ENCODE measurements around the gene KLRC1.
"Not testable (repeated sequence)": the region's sequence is repeated elsewhere in the genome, so short reads cannot be mapped to it uniquely, and the experiment has no call there.

- TF ChIP-seq CSDC2 (CRISPR knock-in tag; IDR thresholded peaks at IDR 0.05); PATZ1 (CRISPR knock-in tag; IDR thresholded peaks at IDR 0.05; ENCODE audit: borderline replicate concordance); ESRRG (CRISPR knock-in tag; IDR thresholded peaks at IDR 0.05); GLIS3 (CRISPR knock-in tag; IDR thresholded peaks at IDR 0.05); OSR1 (CRISPR knock-in tag; IDR thresholded peaks at IDR 0.05); POU6F1 (CRISPR knock-in tag; IDR thresholded peaks at IDR 0.05; ENCODE audit: borderline replicate concordance, low read depth); CREB5 (CRISPR knock-in tag; IDR thresholded peaks at IDR 0.05; ENCODE audit: low read depth); BACH2 (CRISPR knock-in tag; IDR thresholded peaks at IDR 0.05; ENCODE audit: borderline replicate concordance); ARNTL (CRISPR knock-in tag; IDR thresholded peaks at IDR 0.05; ENCODE audit: borderline replicate concordance, low read depth); ZFP30 (CRISPR knock-in tag; IDR thresholded peaks at IDR 0.05); ZC3H10 (CRISPR knock-in tag; IDR thresholded peaks at IDR 0.05); ZFP3 (CRISPR knock-in tag; IDR thresholded peaks at IDR 0.05): not testable (repeated sequence)
Observed at GRCh38 chr12:10430623-10431022, 22.6 kb downstream of the KLRC1 start.
